SH-SY5Y (cell line): ENCODE measurements around the gene MIOX.

Source experiments
- GATA2 ChIP-seq: IDR thresholded peaks from 2 replicates; pipeline ENCODE4 v1.6.1; 2011; ENCODE audit warnings: mild to moderate bottlenecking, low read depth, low read length
- GATA3 ChIP-seq: IDR thresholded peaks from 2 replicates; pipeline ENCODE4 v1.6.1; 2011; ENCODE audit warnings: low read depth, mild to moderate bottlenecking, low read length, moderate library complexity

MIOX gene

DNA sequence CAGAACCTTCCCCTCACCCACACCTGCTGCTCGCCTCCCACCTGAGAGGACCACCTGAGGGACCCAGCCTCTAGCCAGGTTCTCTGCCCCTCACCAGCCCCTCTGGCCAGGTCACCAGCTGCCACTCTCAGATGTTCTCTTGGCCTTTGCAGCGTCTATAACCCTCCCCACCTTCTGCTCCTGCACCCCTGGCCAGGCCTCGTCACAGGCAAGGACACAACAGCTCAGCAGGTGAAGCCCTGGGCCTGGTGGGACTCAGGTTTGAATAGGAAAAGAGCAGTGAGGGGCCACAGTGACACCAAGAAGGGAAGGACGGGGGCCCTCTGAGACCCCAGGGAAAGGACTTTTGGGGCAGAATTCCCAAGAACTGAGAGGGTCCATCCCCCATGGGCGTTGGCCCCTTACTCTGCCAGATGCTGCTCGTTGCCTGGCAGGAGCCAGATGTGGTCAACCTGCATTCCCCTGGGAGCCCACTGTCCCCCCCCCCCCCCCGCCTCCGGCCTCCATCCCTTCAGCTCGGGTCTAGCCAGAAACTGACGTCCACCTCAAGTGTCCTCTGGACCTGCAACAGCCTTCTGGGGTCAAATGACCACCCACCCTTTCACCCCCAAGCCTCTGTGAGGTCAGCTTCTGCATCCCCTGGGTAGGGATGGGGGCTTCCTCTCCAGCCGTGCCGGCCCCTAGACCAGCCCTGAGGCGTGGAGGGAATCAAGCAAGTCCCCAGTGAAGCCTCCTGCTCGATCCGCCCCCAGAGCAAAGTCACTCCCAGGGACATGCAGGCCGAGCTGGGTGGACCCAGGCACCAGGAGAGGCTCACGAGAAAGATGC is 40.6 kb upstream of the MIOX start:
- no peak for TF ChIP-seq GATA2
- TF ChIP-seq GATA3 = no peak

DNA sequence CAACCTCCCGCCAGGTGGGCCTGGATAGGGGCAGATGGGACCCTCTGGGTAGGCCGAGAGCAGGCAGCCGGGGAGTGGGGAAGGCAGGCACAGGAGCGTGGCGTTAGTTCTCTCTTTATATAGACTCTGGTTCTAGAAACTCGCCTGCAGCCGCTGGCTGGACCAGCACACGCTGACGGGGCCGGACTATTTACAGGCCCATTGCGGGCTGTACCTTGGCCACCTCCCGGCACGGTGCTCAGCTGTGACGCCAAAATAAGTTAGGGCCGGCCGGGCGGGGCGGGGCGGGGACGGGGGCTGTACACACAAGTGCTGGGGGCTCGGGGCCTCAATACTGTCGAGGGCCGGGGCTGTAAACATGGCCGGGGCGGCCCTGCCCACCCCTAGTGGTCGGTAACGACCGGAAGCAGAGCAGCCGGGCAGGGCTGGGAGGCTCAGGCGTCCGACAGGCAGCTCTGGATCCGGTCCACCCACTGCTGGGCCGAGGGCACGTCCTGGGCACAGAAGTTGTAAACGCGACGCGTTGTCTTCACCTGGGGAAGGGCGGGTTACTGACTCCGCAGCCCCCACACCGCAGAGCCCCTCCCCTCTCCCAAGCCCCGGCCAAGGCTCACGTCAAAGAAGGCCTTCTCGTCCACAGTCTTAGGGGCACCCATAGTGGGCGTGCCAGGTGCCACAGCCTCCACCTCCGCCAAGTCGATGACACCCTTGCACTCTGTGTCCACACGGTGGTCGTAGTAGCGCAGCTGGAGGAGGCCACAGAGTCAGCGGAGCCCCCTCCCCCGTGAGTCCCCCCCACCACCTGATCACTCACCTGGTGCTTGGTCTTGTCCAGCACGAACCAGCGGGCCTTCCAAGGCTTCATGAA is 39.7 kb upstream of the MIOX start:
- TF ChIP-seq GATA2 = no peak

GRCh38 chr22:50447576-50448551 is 38.8 kb upstream of the MIOX start:
- no peak for TF ChIP-seq GATA2
- TF ChIP-seq GATA3 = no peak

- TF ChIP-seq GATA2 (no peak), GATA3 (no peak)
These were observed 34.0 kb upstream of the MIOX start for GRCh38 chr22:50452649-50453048.

- TF ChIP-seq GATA2 (no peak), GATA3 (no peak)
These were observed 32.0 kb upstream of the MIOX start for GRCh38 chr22:50454556-50455075.

DNA sequence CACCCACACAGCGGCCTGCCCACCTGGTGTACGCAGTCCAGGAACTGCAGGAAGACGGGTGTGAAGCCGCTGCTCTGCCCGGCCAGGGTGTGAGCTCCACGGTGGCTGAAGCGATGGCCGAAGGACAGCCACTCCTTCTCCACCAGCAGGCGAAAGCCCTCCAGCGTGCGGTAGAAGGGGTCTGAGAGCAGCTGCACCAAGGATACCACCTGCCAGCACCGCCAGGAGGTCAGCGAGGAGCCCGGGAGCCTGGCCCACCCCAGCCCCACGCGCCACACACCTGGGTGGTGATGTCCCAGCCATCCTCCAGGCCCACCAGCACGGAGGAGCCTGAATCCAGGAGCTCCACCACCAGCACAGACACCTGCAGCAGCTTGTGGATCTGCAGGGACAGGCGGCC is 31.5 kb upstream of the MIOX start:
- TF ChIP-seq GATA3 = no peak
- TF ChIP-seq GATA2 = no peak

DNA sequence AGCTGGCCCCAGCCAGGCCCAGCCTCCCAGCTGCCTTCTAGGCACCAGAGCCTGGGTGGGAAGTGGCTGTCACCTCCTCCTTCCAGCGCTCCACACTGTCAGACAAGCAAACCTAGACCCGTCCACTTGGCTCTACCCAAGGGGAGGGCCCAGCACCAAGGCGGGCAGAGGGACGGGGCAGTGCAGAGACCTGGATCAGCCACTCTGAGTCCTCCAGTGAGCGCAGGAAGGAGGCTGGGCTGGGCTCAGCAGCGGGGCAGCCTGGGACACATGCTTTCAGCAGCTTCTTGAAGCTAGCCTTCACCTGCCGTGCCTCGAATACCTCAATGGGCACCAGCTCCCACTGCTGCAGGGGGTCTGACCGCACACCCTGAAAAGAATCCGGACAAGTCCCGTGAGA is 30.6 kb upstream of the MIOX start:
- TF ChIP-seq GATA3 (no peak), GATA2 (no peak)

DNA sequence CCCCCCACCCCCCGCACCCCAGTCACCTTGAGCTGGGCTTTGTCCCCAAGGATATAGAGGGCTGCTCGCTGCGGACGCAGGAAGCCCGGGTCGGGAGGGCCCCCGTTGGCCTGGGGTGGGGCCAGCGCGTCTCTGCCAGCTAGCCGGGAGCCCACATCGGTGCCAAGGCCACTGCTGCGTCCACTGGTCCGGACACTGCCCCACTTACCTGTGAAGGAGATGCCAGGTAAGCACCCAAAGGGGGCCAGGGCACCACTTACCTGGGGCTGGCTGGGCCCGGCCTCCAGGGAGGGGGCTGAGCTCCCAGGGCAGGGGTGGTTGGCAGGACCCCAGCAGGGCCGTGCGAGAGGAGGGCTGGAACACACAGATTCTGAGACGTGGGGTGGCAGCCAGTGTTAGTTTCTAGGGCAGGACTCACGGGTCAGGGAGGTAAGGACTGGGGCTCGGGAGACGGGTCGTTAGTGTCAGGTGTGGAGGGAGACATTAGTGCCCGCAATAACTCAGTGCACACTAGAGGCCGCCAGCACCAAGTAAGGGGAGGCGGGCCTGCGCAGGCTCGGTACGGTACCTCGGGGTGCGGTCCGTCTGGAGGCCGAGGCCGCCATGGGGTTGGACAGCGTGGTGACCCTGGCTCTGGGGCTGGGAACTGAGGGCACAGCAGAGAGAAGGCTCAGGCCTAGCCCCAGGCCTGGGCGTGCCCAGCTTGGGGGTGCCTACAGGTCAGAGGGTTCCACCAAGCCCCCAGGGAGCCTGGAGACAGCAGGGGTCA is 30.0 kb upstream of the MIOX start:
- TF ChIP-seq GATA2 (no peak), GATA3 (no peak)

- TF ChIP-seq GATA3 (no peak), GATA2 (no peak)
These were observed 27.6 kb upstream of the MIOX start for GRCh38 chr22:50459016-50459415.

GRCh38 chr22:50459496-50460140 is 27.0 kb upstream of the MIOX start:
- TF ChIP-seq GATA2 (no peak), GATA3 (no peak)

- no peak for TF ChIP-seq GATA3
- TF ChIP-seq GATA2 = no peak
These were observed 25.7 kb upstream of the MIOX start for GRCh38 chr22:50460938-50461337.

GRCh38 chr22:50461536-50461935 is 25.1 kb upstream of the MIOX start:
- TF ChIP-seq GATA3 (no peak), GATA2 (no peak)
